Left forelimb (tissue), 1 donor: ENCODE data around the gene GTF2H4.

Experiments used
- DNase-seq: peaks from one replicate; pipeline ENCODE4 v3.0.0-alpha.2; 2018; ENCODE audit warnings: low spot score

GTF2H4 gene

DNA sequence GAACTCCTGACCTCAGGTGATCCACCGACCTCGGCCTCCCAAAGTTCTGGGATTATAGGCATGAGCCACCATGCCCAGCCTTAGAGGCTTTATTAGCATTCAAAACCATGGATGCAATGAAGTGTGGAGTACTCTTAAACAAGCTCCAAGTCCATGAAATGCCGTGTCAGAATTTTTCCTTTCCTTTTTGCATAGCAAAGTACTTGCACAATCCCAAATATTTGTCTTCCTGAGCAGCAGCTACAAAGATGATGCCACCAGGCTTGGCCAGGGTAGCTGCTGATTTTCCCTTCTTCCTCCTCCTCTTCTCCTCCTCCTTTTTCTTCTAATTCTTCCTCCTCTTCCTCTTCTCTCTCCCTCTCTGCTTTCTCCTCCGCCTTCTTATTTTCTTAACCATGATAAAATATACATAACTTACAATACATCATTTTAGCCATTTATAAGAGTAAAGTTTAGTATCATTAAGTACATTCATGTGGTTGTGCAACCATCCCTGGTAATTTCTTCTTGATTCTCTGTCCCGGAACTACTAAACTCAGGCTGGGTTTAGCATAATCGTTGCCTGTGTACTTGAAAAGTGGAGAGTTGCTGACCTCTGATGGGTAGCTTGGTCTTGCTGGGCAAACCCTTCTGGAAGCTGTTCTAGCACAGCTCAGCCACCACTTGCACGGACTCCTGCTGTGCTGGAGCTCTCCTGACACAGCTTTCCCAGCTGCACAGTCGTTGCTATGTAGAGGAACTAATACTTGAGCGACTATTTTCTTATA lies 53.1 kb downstream of the GTF2H4 start:
- DNase-seq = no peak

DNA sequence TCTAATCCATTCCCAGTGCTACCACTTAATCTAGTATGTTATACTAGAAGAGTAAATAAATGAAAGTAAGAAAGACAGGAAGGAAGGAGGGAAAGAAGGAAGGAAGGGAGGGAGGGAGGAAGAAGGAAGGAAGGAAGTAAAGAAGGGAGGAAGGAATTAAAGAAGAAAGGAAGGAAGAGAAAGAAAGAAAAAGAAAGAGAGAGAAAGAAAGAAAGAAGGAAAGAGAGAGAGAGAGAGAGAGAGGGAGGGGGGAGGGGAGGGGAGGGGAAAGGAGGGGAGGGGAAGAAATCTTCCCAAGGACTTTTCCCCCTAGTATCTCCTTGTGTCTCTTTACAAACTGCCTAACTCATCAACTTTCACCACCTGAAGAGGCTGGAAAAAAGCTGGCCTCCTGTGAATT lies 54.7 kb downstream of the GTF2H4 start:
- DNase-seq = no peak

DNA sequence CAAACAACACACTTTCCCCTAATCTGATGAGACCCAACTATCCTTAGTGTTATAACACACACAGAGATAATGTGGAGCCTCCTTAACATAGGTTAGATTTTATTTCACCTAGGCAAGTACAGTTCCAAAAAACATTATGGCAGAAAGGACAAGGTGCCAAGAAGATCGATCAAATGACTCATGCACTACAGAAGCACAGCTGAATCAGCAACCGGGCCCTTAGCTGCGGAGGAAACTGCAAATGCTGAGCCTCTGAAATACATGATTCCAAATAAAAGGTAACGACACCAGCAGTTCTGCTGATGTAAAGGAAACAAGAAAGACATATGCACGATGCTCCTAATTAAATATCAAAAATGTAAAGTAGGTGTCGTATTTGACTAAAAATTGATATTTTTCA lies 55.6 kb downstream of the GTF2H4 start:
- DNase-seq = no peak
